ENCODE results near the gene EPC2.
A peak's percentile ranks its signal among the peaks of the same experiment; 100 is the strongest.

The EPC2 gene

GRCh38 chr2:148716378-148716920, 71.9 kb downstream of the EPC2 start:
- intact Hi-C loops (cut with DNase I; ENCODE audit: low total_unique reads): no loop called here
- Histone ChIP-seq H3K4me1 (peaks cover 0 to 7% (median 4%) of the 10 kb centered on the region in 4 donors), H3K27ac (no peak overlapping the region)

GRCh38 chr2:148718039-148718438, 73.5 kb downstream of the EPC2 start:
- H3K4me3 ChIP-seq: no peak overlapping the region
- H3K36me3 ChIP-seq: no peaks in the 10 kb centered on the region
- H3K4me1 ChIP-seq: peaks cover 0 to 20% (median 8%) of the 10 kb centered on the region in 4 donors
- H3K27ac ChIP-seq: no peak overlapping the region
- intact Hi-C loops (cut with DNase I; ENCODE audit: low total_unique reads): no loop called here
- no peaks in the 10 kb centered on the region for H3K27me3 ChIP-seq
- peaks cover 0 to 10% (median 4%) of the 10 kb centered on the region in 3 donors for H3K9me3 ChIP-seq
- DNase-seq: no peak
- no peak for TF ChIP-seq CTCF (IDR thresholded peaks at IDR 0.05)

More at GRCh38 chr2:148716378-148716920, 71.9 kb downstream of the EPC2 start:
- Histone ChIP-seq H3K27me3 (no peaks in the 10 kb centered on the region), H3K4me3 (no peak overlapping the region), H3K36me3 (no peaks in the 10 kb centered on the region), H3K9me3 (peaks cover 0 to 10% (median 4%) of the 10 kb centered on the region in 3 donors)
- TF ChIP-seq CTCF (IDR thresholded peaks at IDR 0.05): no peak
- DNase-seq: no peak

GRCh38 chr2:148719195-148719749, 74.7 kb downstream of the EPC2 start:
- intact Hi-C loops (cut with DNase I; ENCODE audit: low total_unique reads): no loop called here
- Histone ChIP-seq H3K27me3 (no peaks in the 10 kb centered on the region), H3K9me3 (peaks cover 0 to 10% (median 4%) of the 10 kb centered on the region in 3 donors), H3K4me3 (no peak overlapping the region), H3K36me3 (no peaks in the 10 kb centered on the region), H3K27ac (no peak overlapping the region), H3K4me1 (peaks cover 0 to 32% (median 11%) of the 10 kb centered on the region in 4 donors)
- DNase-seq: no peak
- TF ChIP-seq CTCF (IDR thresholded peaks at IDR 0.05): no peak

GRCh38 chr2:148719941-148720436, 75.4 kb downstream of the EPC2 start:
- Histone ChIP-seq H3K27ac (no peak overlapping the region), H3K4me3 (no peak overlapping the region), H3K4me1 (peaks cover 0 to 39% (median 15%) of the 10 kb centered on the region in 4 donors), H3K27me3 (no peaks in the 10 kb centered on the region), H3K36me3 (no peaks in the 10 kb centered on the region), H3K9me3 (peaks cover 0 to 10% (median 4%) of the 10 kb centered on the region in 3 donors)
- TF ChIP-seq CTCF (IDR thresholded peaks at IDR 0.05): no peak
- DNase-seq: no peak
- intact Hi-C loops (cut with DNase I; ENCODE audit: low total_unique reads): no loop called here

GRCh38 chr2:148720501-148721001, 76.0 kb downstream of the EPC2 start:
- H3K4me1 ChIP-seq: peaks cover 0 to 39% (median 15%) of the 10 kb centered on the region in 4 donors
- H3K36me3 ChIP-seq: no peaks in the 10 kb centered on the region
- peaks cover 0 to 10% (median 0%) of the 10 kb centered on the region in 3 donors for H3K9me3 ChIP-seq
- H3K4me3 ChIP-seq: no peak overlapping the region
- no peaks in the 10 kb centered on the region for H3K27me3 ChIP-seq
- peak in 1 of 2 donors; percentile 24 for DNase-seq
- no peak overlapping the region for H3K27ac ChIP-seq
- no peak for TF ChIP-seq CTCF (IDR thresholded peaks at IDR 0.05)
- intact Hi-C loops (cut with DNase I; ENCODE audit: low total_unique reads): no loop called here

Data from tibial artery (tissue), 4 donors.